OCI-LY1 (cell line): ENCODE measurements around the gene ENOX2.

Experiments used
- CTCF ChIP-seq: fragments of 200-600 bp; sonication (generic), shearing (Covaris generic); IDR thresholded peaks from 2 replicates; pipeline ENCODE4 v1.5.1; 2017; ENCODE audit warnings: mild to moderate bottlenecking, antibody characterized with exemption, low read length, moderate library complexity, mixed read lengths
- EZH2 ChIP-seq: fragments of 200-600 bp; sonication (generic), shearing (Covaris generic); IDR thresholded peaks from 2 replicates; pipeline ENCODE4 v1.8.0; 2017; ENCODE audit warnings: borderline replicate concordance, mixed run types, mild to moderate bottlenecking, antibody characterized with exemption, low read length, moderate library complexity, mixed read lengths

DNA sequence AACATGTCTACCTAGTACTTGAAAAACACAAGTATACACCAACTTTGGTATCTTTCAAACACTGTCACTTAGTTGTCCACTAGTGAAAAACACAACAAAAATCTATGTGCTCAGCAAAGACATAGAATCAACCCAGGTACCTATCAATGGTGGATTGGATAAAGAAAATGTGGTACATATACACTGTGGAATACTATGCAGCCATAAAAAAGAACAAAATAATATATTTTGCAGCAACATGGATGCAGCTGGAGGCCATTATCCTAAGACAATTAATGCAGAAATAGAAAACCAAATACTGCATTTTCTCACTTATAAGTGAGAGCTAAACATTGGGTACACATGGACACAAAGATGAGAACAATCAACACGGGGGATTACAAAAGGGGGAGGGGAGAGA, 148.7 kb downstream of the ENOX2 start:
- TF ChIP-seq CTCF (no peak), EZH2 (no peak)
